GM18873 (cell line): Measurements from ENCODE around the gene ERRFI1.
"Not testable (repeated sequence)": the region's sequence is repeated elsewhere in the genome, so short reads cannot be mapped to it uniquely, and the experiment has no call there.

Experiments used
- ATAC-seq: cut with Tn5 transposase; IDR thresholded peaks from one replicate; pipeline ENCODE4 v1.9.1; 2021; ENCODE audit warnings: mild to moderate bottlenecking, moderate library complexity, moderate number of reproducible peaks; ENCODE audit not compliant: unreplicated experiment, low FRiP score

Gene ERRFI1

GRCh38 chr1:7975212-7975865 lies 50.8 kb downstream of the ERRFI1 start:
- no peak for ATAC-seq

GRCh38 chr1:7973086-7973485 lies 53.0 kb downstream of the ERRFI1 start:
- ATAC-seq = no peak

GRCh38 chr1:7972285-7972684 lies 53.8 kb downstream of the ERRFI1 start:
- no peak for ATAC-seq

GRCh38 chr1:7971024-7971423 lies 55.1 kb downstream of the ERRFI1 start:
- ATAC-seq = no peak

GRCh38 chr1:7970246-7970645 lies 55.9 kb downstream of the ERRFI1 start:
- ATAC-seq = no peak

GRCh38 chr1:7967651-7968050 lies 58.5 kb downstream of the ERRFI1 start:
- ATAC-seq = no peak

GRCh38 chr1:7967196-7967595 lies 58.9 kb downstream of the ERRFI1 start:
- no peak for ATAC-seq

GRCh38 chr1:7964476-7964875 lies 61.6 kb downstream of the ERRFI1 start:
- ATAC-seq = no peak

GRCh38 chr1:7963841-7964240 lies 62.3 kb downstream of the ERRFI1 start:
- ATAC-seq = not testable (repeated sequence)

GRCh38 chr1:7963378-7963730 lies 62.8 kb downstream of the ERRFI1 start:
- ATAC-seq = not testable (repeated sequence)

GRCh38 chr1:7962636-7963377 lies 63.3 kb downstream of the ERRFI1 start:
- ATAC-seq = no peak

GRCh38 chr1:7962014-7962335 lies 64.1 kb downstream of the ERRFI1 start:
- ATAC-seq = peak; percentile 7
